Measurements from ENCODE around the gene EREG.

- TF ChIP-seq EZH2 (IDR thresholded peaks at IDR 0.05; ENCODE audit: insufficient read depth, low read length) (no peak), CTCF (IDR thresholded peaks at IDR 0.05; ENCODE audit: insufficient read depth, low read depth, low read length) (no peak)
Observed at GRCh38 chr4:74319470-74319869, 45.5 kb upstream of the EREG start.

Measured in astrocyte (in vitro differentiated cells and primary cell).